ENCODE data around the gene COMMD1.
"Not testable (repeated sequence)": the region's sequence is repeated elsewhere in the genome, so short reads cannot be mapped to it uniquely, and the experiment has no call there.

The COMMD1 gene

GRCh38 chr2:61924895-61925663, 19.6 kb downstream of the COMMD1 start:
- no peak for DNase-seq (ENCODE audit: low spot score)

- DNase-seq (ENCODE audit: low spot score) = no peak
Observed at GRCh38 chr2:61926531-61927477, 21.3 kb downstream of the COMMD1 start.

GRCh38 chr2:61928826-61929461, 23.5 kb downstream of the COMMD1 start:
- no peak for DNase-seq (ENCODE audit: low spot score)

DNA sequence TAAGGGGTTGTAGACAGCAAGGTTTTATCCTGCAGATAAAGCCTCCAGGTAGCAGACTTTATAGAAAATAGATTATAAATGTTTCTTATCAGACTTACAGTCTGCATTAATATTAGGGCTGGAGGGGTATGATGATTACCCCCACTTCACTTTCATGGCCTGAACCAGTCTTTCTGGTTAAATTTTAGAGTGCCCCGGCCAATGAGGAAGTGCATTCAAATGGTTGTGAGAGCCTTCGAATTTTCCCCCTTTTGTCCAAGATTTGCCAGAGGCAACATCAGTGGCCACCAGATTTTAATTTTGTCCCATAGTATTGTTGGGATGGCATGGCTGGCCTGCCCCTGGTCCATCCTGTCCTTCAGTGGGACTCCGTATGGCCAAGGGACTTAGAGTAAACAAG, 31.6 kb downstream of the COMMD1 start:
- DNase-seq (ENCODE audit: low spot score) = no peak

DNA sequence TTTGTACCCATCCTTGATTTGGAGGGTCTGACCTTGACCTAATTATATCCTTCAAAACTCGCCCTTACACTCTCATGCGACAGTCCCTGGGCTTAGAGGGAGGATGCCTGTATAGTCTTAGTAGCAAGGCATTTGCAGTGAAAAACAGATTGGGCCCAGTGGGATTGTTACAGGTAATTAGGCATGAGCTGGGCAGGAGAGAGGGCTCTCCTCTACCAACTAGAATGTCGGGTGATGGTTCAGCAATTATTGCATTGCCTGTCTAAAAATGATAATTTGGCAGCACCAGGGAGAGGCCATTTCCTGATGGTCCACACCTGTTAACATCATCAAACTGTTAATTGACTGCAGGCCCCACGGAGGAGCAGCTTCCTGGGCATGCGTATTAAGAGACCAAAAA, 32.4 kb downstream of the COMMD1 start:
- DNase-seq (ENCODE audit: low spot score) = no peak

DNA sequence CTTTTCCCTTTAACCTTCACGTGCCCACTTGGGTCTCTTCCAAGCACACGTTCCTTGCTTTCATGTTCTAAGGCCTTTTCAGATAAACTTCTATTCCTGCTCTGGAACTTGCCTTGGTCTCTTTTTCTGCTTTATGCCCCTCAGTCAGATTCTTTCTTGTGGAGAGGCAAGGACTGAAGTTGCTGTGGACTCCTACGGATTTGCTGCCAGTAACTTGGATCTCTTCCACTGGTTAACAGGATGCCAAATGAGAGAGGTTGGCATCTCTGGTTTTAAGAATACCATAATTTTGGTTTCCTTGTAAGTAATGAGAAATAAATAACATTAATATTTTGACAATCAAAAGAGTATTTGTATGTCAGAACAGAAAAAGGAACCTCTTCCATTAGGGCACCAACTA, 33.0 kb downstream of the COMMD1 start:
- DNase-seq (ENCODE audit: low spot score) = no peak

DNA sequence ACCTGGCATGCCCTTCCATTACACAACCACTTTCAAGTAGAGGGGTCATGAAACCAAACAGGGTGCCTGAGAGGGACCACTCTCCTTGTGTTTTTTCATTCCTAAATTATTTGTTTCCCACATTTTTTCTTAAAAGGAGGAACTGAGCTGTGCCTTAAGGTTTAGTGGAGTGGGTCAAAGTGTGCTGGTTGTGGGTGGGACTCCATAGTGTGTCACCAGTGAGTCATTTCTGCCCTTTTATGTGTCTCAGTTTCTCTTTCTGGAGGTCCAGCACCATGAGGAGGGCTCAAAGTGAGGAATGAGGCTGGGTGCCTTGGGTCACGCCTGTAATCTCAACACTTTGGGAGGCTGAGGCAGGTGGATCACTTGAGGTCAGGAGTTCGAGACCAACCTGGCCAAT, 37.8 kb downstream of the COMMD1 start:
- DNase-seq (ENCODE audit: low spot score) = no peak

DNA sequence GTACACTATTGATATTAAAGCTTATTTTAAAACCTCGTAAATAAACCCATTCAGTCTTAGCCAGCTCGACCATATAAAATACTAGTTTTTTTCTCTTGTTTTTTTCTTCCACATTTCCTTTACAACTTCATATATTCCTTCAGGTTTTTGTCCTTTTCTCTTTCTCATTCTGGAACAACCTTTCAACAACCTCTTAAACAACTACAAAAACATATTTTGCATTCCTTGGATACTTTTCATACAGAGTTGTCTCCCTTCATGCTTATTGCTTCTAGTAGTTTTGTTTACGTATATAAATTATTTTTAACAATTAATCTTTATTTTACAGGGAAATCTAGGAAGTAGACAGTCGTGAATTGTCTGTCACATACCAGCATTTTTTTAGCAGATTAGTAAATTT, 41.2 kb downstream of the COMMD1 start:
- DNase-seq (ENCODE audit: low spot score) = no peak

GRCh38 chr2:61948661-61949457, 43.4 kb downstream of the COMMD1 start:
- DNase-seq (ENCODE audit: low spot score) = no peak

GRCh38 chr2:61949458-61949713, 43.9 kb downstream of the COMMD1 start:
- DNase-seq (ENCODE audit: low spot score) = no peak

GRCh38 chr2:61949714-61950560, 44.5 kb downstream of the COMMD1 start:
- no peak for DNase-seq (ENCODE audit: low spot score)

GRCh38 chr2:61950571-61951315, 45.3 kb downstream of the COMMD1 start:
- no peak for DNase-seq (ENCODE audit: low spot score)

GRCh38 chr2:61951881-61952280, 46.4 kb downstream of the COMMD1 start:
- DNase-seq (ENCODE audit: low spot score) = no peak

DNA sequence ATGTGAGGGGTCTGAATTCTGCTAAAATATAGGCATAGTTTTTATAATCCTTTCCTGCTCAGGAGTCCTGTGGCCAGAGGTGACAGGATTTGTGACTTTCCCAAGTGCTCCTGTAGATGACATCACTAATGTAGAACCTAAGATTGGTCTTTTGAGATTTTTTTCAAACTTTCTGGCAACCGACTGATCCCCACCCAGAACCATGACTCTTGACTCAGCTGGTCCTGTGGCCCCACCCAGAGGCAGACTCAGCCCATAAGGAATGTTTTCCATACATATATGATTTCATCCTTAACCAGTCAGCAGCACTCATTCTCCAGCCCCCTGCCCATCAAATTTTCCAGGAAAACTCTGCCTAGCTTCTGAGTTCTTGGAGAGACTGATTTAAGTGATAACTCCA, 46.8 kb downstream of the COMMD1 start:
- no peak for DNase-seq (ENCODE audit: low spot score)

- DNase-seq (ENCODE audit: low spot score) = not testable (repeated sequence)
Observed at GRCh38 chr2:61954856-61955255, 49.4 kb downstream of the COMMD1 start.

GRCh38 chr2:61959381-61960293, 54.2 kb downstream of the COMMD1 start:
- DNase-seq (ENCODE audit: low spot score) = no peak

DNA sequence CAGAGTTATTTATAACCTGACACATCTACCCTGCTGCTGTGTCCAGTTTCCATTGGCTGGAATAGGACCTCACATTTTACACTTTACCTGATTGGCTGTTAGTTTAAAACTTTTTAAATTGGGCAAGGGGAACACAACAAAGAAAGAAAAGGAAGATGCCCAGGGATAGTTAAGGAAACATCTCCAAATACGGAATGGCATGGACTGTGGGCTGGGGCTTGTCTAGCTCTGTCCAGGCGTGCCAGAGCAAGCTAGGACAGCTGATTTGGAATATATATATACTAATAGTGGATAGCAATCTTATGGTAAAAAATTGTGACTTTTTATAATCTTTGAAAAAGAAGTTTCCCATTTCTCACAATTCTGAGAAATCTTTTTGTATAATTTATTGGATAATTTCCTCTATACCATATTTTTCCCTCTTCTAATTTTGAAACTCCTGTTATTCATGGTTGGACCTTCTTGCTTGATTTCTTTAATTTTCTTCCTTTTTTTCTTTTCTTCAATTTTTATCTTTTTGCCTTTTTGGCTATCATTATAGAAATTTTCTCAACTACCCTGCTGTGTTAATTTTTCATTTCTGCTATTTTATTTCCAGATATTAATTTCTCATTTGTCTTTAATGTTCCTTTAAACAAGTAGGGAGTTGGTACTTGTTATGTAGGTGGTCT, 55.9 kb downstream of the COMMD1 start:
- no peak for DNase-seq (ENCODE audit: low spot score)

GRCh38 chr2:61962095-61962984, 56.9 kb downstream of the COMMD1 start:
- no peak for DNase-seq (ENCODE audit: low spot score)
